SU-DHL-6 (cell line): Measurements from ENCODE around the gene CD160.

ENCODE experiments used
- CTCF ChIP-seq: fragments of 200-600 bp; sonication (generic); IDR thresholded peaks from one replicate; pipeline ENCODE4 v1.5.1; 2017; ENCODE audit warnings: antibody characterized with exemption, mild to moderate bottlenecking, low read length, moderate library complexity; ENCODE audit not compliant: insufficient read depth, poor library complexity, severe bottlenecking
- EZH2phosphoT487 ChIP-seq: fragments of 200-600 bp; sonication (generic), shearing (Covaris generic); conservative IDR thresholded peaks from 2 replicates; pipeline ENCODE4 v1.6.1; 2018; ENCODE audit warnings: mild to moderate bottlenecking, antibody characterized with exemption, low read length, moderate library complexity, mixed read lengths

GRCh38 chr1:145692785-145693443, 26.4 kb upstream of the CD160 start:
- no peak for TF ChIP-seq CTCF
- no peak for TF ChIP-seq EZH2phosphoT487
